AG10803 (cell line): ENCODE results near the gene PTPN6.

ENCODE experiments used
- DNase-seq: peaks from one replicate; pipeline ENCODE4 v3.0.0; 2010; ENCODE audit warnings: low read depth
- H3K4me3 ChIP-seq: 2 replicates; pipeline ENCODE4 v1.5.1; 2011; ENCODE audit warnings: mild to moderate bottlenecking, low read length, control low read depth
- TF ChIP-seq, protein P1 (sequence below): conservative IDR thresholded peaks from 2 replicates; pipeline ENCODE4 v1.5.1; 2011; ENCODE audit warnings: mild to moderate bottlenecking, low read length, control low read depth, inconsistent platforms

Gene PTPN6

DNA sequence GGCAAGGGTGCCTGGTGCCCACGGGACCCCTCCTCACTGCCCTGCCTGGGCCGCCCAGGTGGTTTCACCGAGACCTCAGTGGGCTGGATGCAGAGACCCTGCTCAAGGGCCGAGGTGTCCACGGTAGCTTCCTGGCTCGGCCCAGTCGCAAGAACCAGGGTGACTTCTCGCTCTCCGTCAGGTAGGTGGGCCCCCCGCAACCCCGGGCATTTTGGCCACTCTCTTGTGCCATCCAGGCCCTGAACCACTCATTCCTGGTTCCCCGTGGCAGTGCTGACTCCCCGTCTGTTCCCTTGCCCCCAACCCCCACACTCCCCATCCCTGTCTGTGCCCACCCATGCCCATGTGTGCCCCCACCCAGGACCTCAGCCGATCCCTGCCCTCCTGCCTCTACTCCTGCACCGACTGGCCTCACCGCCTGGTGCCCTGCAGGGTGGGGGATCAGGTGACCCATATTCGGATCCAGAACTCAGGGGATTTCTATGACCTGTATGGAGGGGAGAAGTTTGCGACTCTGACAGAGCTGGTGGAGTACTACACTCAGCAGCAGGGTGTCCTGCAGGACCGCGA lies 480 bp downstream of the PTPN6 start:
- no peak for DNase-seq
- TF ChIP-seq, protein P1, sequence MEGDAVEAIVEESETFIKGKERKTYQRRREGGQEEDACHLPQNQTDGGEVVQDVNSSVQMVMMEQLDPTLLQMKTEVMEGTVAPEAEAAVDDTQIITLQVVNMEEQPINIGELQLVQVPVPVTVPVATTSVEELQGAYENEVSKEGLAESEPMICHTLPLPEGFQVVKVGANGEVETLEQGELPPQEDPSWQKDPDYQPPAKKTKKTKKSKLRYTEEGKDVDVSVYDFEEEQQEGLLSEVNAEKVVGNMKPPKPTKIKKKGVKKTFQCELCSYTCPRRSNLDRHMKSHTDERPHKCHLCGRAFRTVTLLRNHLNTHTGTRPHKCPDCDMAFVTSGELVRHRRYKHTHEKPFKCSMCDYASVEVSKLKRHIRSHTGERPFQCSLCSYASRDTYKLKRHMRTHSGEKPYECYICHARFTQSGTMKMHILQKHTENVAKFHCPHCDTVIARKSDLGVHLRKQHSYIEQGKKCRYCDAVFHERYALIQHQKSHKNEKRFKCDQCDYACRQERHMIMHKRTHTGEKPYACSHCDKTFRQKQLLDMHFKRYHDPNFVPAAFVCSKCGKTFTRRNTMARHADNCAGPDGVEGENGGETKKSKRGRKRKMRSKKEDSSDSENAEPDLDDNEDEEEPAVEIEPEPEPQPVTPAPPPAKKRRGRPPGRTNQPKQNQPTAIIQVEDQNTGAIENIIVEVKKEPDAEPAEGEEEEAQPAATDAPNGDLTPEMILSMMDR = no peak
- no peak overlapping the region for H3K4me3 ChIP-seq

DNA sequence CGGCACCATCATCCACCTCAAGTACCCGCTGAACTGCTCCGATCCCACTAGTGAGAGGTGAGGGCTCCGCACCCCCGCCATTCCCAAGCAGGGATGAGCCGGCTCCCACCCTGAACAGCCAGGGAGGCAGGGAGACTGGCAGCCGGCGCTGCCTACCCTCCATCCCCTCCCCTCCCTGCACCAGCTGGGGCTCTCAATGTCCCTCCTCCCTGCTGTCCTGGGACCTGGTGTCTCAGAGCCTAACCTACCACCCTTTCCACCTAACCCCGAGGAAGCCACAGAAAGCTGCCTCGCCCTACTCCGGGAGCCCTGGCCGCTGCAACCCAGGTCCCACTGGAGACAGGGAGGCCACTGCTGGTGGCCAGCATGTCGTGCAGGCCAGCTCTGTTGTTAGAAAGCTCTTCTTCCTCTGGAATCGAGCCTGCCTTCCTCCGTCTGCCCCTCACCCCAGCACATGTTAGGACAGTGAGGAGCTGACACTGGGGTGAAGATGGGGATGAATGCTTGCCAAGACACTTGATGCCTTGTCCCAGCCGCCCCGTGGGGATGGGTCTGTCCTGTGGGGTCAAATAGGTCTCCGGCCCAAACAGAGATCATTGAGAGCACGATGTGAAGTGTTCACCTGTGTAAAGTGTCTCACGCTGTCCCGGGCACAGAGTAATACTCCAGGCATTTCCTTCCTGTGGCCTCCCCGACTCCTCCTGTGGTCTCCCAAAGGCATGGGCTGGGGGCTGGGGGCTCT lies 1.1 kb downstream of the PTPN6 start:
- TF ChIP-seq, protein P1 = no peak
- no peak for DNase-seq
- H3K4me3 ChIP-seq = no peak overlapping the region

DNA sequence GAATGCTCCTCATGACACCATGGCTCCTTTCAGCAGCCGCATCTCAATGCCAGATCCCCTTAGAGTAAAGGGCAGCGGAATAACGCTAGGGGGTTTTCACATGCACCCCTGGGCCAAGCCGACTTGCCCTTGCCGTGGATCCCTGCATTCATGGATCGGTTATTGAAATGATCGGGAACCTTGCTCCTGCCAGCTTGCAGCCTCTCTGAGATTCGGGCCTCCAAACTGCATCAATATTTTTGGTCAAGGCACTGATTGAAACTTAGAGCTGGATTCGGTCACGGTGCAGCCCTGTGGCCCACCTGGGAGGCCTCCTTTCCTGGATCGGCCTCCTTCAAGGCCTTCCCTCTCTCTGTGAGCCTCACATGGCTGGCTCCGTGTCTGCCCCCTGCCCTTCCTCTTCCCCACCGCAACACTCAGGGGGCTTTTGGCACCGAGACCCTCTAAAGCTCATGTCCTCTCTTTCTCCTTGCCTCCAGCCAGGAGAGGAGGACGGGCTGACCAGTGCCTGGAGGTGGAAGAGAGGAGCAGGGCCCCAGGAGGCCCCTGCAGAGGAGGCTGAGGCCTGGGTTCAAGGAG lies 1.8 kb downstream of the PTPN6 start:
- no peak for DNase-seq
- TF ChIP-seq, protein P1 = no peak
- H3K4me3 ChIP-seq = no peak overlapping the region

DNA sequence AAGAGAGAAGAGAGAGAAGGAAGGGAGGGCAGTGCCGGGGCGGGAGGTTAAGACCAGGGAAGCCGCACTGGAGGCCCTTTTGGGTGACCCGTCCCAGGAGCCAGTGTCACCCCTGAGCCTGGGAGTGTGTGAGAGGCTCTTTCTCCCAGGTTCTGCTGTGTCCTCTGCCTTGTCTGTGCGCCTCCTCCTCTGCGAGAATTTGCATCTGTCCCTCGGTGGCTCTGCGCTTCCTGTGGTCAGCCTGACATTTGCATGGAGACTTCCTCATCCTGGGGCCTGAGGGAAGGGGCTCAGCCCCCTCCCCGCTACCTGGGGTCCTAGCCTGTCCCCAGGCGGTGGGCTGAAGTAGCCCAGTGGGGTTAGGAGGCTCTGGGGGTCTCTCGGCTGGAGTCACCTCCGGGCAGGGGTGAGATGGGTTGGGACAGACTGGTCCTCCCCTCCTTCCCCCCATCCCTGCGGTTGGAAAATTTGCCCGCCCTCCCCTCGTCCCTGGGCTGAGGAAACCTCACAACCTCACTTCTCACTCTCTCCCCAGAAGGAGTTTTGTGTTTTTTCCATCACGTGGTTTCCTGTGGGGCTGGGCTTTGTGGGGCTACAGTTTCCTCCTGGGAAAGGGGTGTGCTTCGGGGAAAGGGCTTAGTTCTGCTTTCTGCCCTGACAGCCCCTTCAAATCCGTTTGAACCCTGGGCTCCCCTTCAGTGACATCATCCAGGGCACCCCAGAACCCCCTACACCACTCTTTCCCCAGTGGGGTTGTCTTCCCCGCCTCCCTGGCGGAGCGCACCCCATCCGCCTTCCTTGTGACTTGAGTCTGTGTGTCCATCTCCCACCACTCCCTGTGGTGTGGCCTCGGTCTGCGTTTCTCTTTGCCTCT lies 2.5 kb downstream of the PTPN6 start:
- DNase-seq = no peak
- no peak overlapping the region for H3K4me3 ChIP-seq
- TF ChIP-seq, protein P1 = no peak

DNA sequence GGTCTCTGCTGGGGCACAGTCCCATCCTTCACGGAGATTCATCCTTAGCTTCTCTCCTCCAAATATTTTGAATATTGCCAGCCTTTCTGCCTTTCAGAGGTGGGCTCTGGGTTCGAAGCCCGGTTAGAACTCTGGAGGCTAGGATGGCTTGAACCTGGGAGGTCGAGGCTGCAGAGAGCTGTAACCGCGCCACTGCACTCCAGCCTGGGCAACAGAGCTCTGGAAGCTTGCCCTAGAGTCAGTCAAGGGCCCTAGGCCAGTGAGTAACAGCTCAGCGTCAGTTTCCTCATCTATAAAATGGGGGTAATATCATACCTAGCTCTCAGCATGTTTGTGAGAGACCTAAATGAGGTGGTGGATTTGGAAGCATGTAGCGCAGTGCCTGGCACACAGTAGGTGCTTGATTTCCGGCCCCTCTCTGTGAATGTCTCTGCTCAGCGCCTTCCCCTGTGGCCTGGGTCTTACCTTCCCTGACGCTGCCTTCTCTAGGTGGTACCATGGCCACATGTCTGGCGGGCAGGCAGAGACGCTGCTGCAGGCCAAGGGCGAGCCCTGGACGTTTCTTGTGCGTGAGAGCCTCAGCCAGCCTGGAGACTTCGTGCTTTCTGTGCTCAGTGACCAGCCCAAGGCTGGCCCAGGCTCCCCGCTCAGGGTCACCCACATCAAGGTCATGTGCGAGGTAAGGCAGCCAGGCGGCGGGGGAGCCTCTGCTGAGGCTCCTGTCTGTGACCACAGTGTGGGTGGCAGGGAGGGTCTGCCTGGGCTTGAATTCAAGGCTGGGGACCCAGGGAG lies 3.4 kb downstream of the PTPN6 start:
- no peak for DNase-seq
- TF ChIP-seq, protein P1 = no peak
- no peak overlapping the region for H3K4me3 ChIP-seq
